HG03342 (cell line): Measurements from ENCODE around the gene ZNF557.

Experiments used
- ATAC-seq: cut with Tn5 transposase; IDR thresholded peaks from one replicate; pipeline ENCODE4 v1.9.1; 2021; ENCODE audit warnings: mild to moderate bottlenecking, moderate library complexity; ENCODE audit not compliant: unreplicated experiment

Gene ZNF557

DNA sequence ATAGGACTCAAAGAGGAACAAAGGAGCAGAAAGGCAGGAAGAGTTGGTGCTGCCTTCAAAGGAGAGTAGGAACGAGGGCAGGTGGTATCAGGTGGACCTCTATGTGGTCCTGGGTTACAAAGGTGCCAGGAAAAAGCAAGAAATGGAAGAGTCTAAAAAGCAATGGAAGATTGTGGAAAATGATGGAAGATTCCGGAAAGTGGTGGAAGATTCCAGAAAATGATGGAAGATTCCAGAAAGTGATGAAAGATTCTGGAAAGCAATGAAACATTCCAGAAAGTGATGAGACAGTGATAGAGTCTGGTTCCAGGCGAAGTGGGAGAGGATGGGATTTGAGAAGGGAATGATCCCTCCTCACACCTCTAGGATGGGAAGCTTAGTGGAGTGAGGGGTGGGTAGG, 55.3 kb downstream of the ZNF557 start:
- ATAC-seq, result no peak

- ATAC-seq, result no peak
Measured at GRCh38 chr19:7125221-7125620, 55.7 kb downstream of the ZNF557 start.

- ATAC-seq, result no peak
Measured at GRCh38 chr19:7126132-7126531, 56.6 kb downstream of the ZNF557 start.

GRCh38 chr19:7130043-7130442, 60.5 kb downstream of the ZNF557 start:
- ATAC-seq, result no peak

GRCh38 chr19:7132054-7132453, 62.6 kb downstream of the ZNF557 start:
- ATAC-seq, result no peak

GRCh38 chr19:7137120-7137519, 67.6 kb downstream of the ZNF557 start:
- no peak for ATAC-seq
